NK-92 (cell line): Measurements from ENCODE around the gene GRIN2D.

Experiments
- DNase-seq: peaks from one replicate; lab custom pipeline; 2025; ENCODE audit not compliant: unreplicated experiment; lab: John Stamatoyannopoulos, UW

The GRIN2D gene

GRCh38 chr19:48397263-48398101 is 4.0 kb downstream of the GRIN2D start:
- no peak for DNase-seq

- no peak for DNase-seq
Observed at GRCh38 chr19:48398102-48398374, 4.6 kb downstream of the GRIN2D start.

- no peak for DNase-seq
Observed at GRCh38 chr19:48398375-48399235, 5.1 kb downstream of the GRIN2D start.

GRCh38 chr19:48400018-48400742 is 6.7 kb downstream of the GRIN2D start:
- DNase-seq, result no peak

GRCh38 chr19:48401287-48401686 is 7.8 kb downstream of the GRIN2D start:
- no peak for DNase-seq

GRCh38 chr19:48403606-48404005 is 10.1 kb downstream of the GRIN2D start:
- no peak for DNase-seq

GRCh38 chr19:48405010-48405659 is 11.7 kb downstream of the GRIN2D start:
- DNase-seq, result no peak

- no peak for DNase-seq
Observed at GRCh38 chr19:48405850-48406249, 12.4 kb downstream of the GRIN2D start.

GRCh38 chr19:48413879-48414587 is 20.6 kb downstream of the GRIN2D start:
- no peak for DNase-seq

GRCh38 chr19:48415395-48415794 is 21.9 kb downstream of the GRIN2D start:
- DNase-seq, result no peak

GRCh38 chr19:48415806-48416221 is 22.3 kb downstream of the GRIN2D start:
- DNase-seq, result no peak

- no peak for DNase-seq
Observed at GRCh38 chr19:48417421-48417820, 24.0 kb downstream of the GRIN2D start.

- DNase-seq, result no peak
Observed at GRCh38 chr19:48418317-48419064, 25.0 kb downstream of the GRIN2D start.

- DNase-seq, result no peak
Observed at GRCh38 chr19:48419158-48419920, 25.9 kb downstream of the GRIN2D start.

- no peak for DNase-seq
Observed at GRCh38 chr19:48421548-48421947, 28.1 kb downstream of the GRIN2D start.

GRCh38 chr19:48424694-48425219 is 31.3 kb downstream of the GRIN2D start:
- DNase-seq, result no peak

- DNase-seq, result no peak
Observed at GRCh38 chr19:48428670-48429069, 35.2 kb downstream of the GRIN2D start.

- DNase-seq, result no peak
Observed at GRCh38 chr19:48433337-48433736, 39.9 kb downstream of the GRIN2D start.

- DNase-seq, result no peak
Observed at GRCh38 chr19:48436586-48436985, 43.1 kb downstream of the GRIN2D start.
